ENCODE results near the gene SARNP. TPM values are rescaled to one million over a fixed set of nuclear protein-coding genes. Genes with fewer than 3 reads are reported as not detected.

SARNP gene
- total RNA-seq, 1 experiment from 2014 or later: 98.3 TPM

DNA sequence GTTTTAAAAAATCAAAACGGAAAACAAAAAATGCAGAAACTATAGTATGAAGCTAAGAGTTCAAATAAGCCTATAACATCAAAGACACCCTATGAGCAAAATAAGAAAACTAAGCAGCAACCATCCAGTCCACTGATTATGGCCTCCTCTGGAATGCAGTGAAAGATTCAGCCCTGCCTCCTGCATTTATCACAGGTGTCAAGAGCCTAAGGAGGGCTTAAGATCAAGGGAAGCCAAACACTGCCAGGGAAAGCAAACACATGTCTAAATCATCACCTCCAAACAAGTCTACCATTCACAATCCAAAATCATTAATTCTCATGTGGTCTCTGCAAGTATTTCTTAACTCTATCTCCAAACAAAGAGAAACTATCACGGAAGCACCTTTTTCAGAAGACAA lies 28.4 kb downstream of the SARNP start (continued):
- TF ChIP-seq, protein P1, sequence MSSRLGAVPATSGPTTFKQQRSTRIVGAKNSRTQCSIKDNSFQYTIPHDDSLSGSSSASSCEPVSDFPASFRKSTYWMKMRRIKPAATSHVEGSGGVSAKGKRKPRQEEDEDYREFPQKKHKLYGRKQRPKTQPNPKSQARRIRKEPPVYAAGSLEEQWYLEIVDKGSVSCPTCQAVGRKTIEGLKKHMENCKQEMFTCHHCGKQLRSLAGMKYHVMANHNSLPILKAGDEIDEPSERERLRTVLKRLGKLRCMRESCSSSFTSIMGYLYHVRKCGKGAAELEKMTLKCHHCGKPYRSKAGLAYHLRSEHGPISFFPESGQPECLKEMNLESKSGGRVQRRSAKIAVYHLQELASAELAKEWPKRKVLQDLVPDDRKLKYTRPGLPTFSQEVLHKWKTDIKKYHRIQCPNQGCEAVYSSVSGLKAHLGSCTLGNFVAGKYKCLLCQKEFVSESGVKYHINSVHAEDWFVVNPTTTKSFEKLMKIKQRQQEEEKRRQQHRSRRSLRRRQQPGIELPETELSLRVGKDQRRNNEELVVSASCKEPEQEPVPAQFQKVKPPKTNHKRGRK (CRISPR knock-in tag; IDR thresholded peaks at IDR 0.05; ENCODE audit: borderline replicate concordance): no peak
- TF ChIP-seq ZNF121 (CRISPR knock-in tag; IDR thresholded peaks at IDR 0.05): no peak
- TF ChIP-seq SP1 (CRISPR knock-in tag; conservative IDR thresholded peaks at IDR 0.05): no peak

DNA sequence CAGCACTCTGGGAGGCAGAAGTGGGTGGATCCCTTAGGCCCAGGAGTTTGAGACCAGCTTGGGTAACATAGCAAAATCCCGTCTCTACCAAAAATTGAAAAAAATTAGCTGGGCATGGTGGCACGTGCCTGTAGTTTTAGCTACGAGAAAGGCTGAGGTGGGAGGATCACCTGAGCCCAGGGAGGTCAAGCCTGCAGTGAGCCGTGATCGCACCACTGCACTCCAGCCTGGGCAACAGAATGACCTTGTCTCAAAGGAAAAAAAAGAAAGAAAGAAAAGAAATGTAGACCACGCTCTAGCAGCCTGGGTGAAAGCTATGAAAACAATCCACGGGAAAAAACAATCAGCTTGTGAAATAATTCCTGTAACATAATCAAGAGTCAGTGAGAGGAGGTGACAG lies 29.0 kb downstream of the SARNP start:
- H3K9me3 Mint-ChIP-seq: no peaks in the 10 kb centered on the region
- no peak overlapping the region for H3K4me3 Mint-ChIP-seq
- no peak overlapping the region for H3K27ac Mint-ChIP-seq
- peaks cover 74% of the 10 kb centered on the region for H3K36me3 Mint-ChIP-seq
- DNase-seq (ENCODE audit: low spot score) (no peak), ATAC-seq (no peak)
- ChIA-PET POLR2A (interaction anchor here (1.0 kb wide), 1 partner anchor 9 kb away, joined by 3 read pairs; no protein-coding TSS in a partner anchor), CTCF (interaction anchor here (1.0 to 1.6 kb wide), 3 partner anchors 50 to 152 kb away, joined by 3 to 5 read pairs (median 3); no protein-coding TSS in a partner anchor)
- TF ChIP-seq, protein P2, sequence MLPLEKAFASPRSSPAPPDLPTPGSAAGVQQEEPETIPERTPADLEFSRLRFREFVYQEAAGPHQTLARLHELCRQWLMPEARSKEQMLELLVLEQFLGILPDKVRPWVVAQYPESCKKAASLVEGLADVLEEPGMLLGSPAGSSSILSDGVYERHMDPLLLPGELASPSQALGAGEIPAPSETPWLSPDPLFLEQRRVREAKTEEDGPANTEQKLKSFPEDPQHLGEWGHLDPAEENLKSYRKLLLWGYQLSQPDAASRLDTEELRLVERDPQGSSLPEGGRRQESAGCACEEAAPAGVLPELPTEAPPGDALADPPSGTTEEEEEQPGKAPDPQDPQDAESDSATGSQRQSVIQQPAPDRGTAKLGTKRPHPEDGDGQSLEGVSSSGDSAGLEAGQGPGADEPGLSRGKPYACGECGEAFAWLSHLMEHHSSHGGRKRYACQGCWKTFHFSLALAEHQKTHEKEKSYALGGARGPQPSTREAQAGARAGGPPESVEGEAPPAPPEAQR (CRISPR knock-in tag; IDR thresholded peaks at IDR 0.05): no peak
- TF ChIP-seq JUN (CRISPR knock-in tag; IDR thresholded peaks at IDR 0.05): no peak
- TF ChIP-seq NFE2L1 (CRISPR knock-in tag; IDR thresholded peaks at IDR 0.05): no peak
- no peak for TF ChIP-seq GRHL2 (CRISPR knock-in tag; IDR thresholded peaks at IDR 0.05; ENCODE audit: insufficient replicate concordance, severe bottlenecking)
- no peak for TF ChIP-seq PRRX2 (CRISPR knock-in tag; IDR thresholded peaks at IDR 0.05)
- TF ChIP-seq, protein P3, sequence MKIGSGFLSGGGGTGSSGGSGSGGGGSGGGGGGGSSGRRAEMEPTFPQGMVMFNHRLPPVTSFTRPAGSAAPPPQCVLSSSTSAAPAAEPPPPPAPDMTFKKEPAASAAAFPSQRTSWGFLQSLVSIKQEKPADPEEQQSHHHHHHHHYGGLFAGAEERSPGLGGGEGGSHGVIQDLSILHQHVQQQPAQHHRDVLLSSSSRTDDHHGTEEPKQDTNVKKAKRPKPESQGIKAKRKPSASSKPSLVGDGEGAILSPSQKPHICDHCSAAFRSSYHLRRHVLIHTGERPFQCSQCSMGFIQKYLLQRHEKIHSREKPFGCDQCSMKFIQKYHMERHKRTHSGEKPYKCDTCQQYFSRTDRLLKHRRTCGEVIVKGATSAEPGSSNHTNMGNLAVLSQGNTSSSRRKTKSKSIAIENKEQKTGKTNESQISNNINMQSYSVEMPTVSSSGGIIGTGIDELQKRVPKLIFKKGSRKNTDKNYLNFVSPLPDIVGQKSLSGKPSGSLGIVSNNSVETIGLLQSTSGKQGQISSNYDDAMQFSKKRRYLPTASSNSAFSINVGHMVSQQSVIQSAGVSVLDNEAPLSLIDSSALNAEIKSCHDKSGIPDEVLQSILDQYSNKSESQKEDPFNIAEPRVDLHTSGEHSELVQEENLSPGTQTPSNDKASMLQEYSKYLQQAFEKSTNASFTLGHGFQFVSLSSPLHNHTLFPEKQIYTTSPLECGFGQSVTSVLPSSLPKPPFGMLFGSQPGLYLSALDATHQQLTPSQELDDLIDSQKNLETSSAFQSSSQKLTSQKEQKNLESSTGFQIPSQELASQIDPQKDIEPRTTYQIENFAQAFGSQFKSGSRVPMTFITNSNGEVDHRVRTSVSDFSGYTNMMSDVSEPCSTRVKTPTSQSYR (CRISPR knock-in tag; IDR thresholded peaks at IDR 0.05): no peak
- no peak for TF ChIP-seq IRF2 (CRISPR knock-in tag; IDR thresholded peaks at IDR 0.05; ENCODE audit: borderline replicate concordance, low read depth)
- no peak for TF ChIP-seq HMGA2 (CRISPR knock-in tag; IDR thresholded peaks at IDR 0.05)
- no peak for TF ChIP-seq ZNF416 (CRISPR knock-in tag; IDR thresholded peaks at IDR 0.05)
- TF ChIP-seq MYBL2 (CRISPR knock-in tag; IDR thresholded peaks at IDR 0.05): no peak
- no peak for TF ChIP-seq ZNF263 (CRISPR knock-in tag; IDR thresholded peaks at IDR 0.05; ENCODE audit: low read depth)
- TF ChIP-seq, protein P4, sequence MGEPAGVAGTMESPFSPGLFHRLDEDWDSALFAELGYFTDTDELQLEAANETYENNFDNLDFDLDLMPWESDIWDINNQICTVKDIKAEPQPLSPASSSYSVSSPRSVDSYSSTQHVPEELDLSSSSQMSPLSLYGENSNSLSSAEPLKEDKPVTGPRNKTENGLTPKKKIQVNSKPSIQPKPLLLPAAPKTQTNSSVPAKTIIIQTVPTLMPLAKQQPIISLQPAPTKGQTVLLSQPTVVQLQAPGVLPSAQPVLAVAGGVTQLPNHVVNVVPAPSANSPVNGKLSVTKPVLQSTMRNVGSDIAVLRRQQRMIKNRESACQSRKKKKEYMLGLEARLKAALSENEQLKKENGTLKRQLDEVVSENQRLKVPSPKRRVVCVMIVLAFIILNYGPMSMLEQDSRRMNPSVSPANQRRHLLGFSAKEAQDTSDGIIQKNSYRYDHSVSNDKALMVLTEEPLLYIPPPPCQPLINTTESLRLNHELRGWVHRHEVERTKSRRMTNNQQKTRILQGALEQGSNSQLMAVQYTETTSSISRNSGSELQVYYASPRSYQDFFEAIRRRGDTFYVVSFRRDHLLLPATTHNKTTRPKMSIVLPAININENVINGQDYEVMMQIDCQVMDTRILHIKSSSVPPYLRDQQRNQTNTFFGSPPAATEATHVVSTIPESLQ (CRISPR knock-in tag; IDR thresholded peaks at IDR 0.05): no peak
- TF ChIP-seq MXD4 (CRISPR knock-in tag; IDR thresholded peaks at IDR 0.05; ENCODE audit: borderline replicate concordance): no peak
- no peaks in the 10 kb centered on the region for H3K4me1 Mint-ChIP-seq
- no peaks in the 10 kb centered on the region for H3K27me3 Mint-ChIP-seq (ENCODE audit: low read depth)

DNA sequence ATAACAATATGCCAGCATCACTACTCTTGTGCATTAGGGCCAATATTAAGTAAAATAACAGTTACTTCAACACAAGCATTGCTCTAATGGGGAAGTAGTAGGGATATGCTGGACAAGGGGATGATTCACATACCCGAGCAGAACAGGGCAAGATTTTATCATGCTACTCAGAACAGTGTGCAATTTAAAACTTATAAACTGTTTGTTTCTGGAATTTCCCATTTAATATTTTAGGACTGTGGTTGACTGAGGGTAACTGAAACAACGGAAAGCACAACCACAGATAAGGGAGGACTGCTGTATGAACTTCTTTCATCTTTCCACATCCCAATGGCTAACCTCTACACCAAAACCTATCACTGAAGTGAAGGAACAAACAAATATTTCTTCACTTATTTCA lies 36.8 kb downstream of the SARNP start:
- H3K27ac Mint-ChIP-seq: no peak overlapping the region
- no peak for ATAC-seq
- ChIA-PET CTCF (interaction anchor here (1.1 kb wide), 1 partner anchor 37 kb away, joined by 3 read pairs; no protein-coding TSS in a partner anchor), POLR2A (no interaction called here)
- H3K36me3 Mint-ChIP-seq: peaks cover 65% of the 10 kb centered on the region
- H3K4me3 Mint-ChIP-seq: no peak overlapping the region
- DNase-seq (ENCODE audit: low spot score): no peak
- no peaks in the 10 kb centered on the region for H3K9me3 Mint-ChIP-seq
- H3K4me1 Mint-ChIP-seq: no peaks in the 10 kb centered on the region
- no peaks in the 10 kb centered on the region for H3K27me3 Mint-ChIP-seq (ENCODE audit: low read depth)
- TF ChIP-seq, protein P5, sequence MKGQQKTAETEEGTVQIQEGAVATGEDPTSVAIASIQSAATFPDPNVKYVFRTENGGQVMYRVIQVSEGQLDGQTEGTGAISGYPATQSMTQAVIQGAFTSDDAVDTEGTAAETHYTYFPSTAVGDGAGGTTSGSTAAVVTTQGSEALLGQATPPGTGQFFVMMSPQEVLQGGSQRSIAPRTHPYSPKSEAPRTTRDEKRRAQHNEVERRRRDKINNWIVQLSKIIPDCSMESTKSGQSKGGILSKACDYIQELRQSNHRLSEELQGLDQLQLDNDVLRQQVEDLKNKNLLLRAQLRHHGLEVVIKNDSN (CRISPR knock-in tag; IDR thresholded peaks at IDR 0.05): no peak
- TF ChIP-seq, protein P6, sequence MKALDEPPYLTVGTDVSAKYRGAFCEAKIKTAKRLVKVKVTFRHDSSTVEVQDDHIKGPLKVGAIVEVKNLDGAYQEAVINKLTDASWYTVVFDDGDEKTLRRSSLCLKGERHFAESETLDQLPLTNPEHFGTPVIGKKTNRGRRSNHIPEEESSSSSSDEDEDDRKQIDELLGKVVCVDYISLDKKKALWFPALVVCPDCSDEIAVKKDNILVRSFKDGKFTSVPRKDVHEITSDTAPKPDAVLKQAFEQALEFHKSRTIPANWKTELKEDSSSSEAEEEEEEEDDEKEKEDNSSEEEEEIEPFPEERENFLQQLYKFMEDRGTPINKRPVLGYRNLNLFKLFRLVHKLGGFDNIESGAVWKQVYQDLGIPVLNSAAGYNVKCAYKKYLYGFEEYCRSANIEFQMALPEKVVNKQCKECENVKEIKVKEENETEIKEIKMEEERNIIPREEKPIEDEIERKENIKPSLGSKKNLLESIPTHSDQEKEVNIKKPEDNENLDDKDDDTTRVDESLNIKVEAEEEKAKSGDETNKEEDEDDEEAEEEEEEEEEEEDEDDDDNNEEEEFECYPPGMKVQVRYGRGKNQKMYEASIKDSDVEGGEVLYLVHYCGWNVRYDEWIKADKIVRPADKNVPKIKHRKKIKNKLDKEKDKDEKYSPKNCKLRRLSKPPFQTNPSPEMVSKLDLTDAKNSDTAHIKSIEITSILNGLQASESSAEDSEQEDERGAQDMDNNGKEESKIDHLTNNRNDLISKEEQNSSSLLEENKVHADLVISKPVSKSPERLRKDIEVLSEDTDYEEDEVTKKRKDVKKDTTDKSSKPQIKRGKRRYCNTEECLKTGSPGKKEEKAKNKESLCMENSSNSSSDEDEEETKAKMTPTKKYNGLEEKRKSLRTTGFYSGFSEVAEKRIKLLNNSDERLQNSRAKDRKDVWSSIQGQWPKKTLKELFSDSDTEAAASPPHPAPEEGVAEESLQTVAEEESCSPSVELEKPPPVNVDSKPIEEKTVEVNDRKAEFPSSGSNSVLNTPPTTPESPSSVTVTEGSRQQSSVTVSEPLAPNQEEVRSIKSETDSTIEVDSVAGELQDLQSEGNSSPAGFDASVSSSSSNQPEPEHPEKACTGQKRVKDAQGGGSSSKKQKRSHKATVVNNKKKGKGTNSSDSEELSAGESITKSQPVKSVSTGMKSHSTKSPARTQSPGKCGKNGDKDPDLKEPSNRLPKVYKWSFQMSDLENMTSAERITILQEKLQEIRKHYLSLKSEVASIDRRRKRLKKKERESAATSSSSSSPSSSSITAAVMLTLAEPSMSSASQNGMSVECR (CRISPR knock-in tag; IDR thresholded peaks at IDR 0.05; ENCODE audit: borderline replicate concordance): no peak
- TF ChIP-seq, protein P1 (CRISPR knock-in tag; IDR thresholded peaks at IDR 0.05; ENCODE audit: borderline replicate concordance): no peak

Data from WTC11 (cell line).